D721Med (cell line): ENCODE measurements around the gene PAX5.

ENCODE experiments used
- DNase-seq: peaks from one replicate; pipeline ENCODE4 v3.0.0; 2011; ENCODE audit warnings: low spot score; ENCODE audit not compliant: insufficient read length
- FAIRE-seq: peaks from 2 replicates; lab custom pipeline; 2011; peaks lifted over from hg19 to GRCh38; lab: Jason Lieb, UNC
- TF ChIP-seq, protein P1 (sequence below): IDR thresholded peaks from 2 replicates; pipeline ENCODE4 v1.5.1; 2012; ENCODE audit warnings: mild to moderate bottlenecking, control low read depth; ENCODE audit not compliant: insufficient read depth; ENCODE audit errors: missing control alignments

The PAX5 gene

DNA sequence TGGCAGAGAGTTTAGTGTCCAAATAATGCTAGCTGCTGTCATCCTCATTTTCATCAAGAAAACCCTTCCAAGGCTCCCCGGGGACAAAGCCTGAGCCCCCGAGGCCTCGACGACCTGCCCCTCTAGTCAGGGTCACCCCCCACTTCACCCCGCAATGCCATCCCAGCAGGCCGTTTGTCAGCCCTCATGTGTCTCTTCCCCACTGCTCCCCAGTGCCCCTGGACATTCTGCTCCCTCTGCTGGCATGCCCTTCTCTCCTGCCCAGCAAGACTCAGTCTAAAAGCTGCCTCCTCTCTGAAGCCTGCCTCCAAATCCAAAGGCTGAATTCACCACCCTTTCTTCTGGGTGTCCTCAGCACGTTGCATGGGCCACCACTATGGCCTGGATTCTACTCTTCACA lies 59.3 kb downstream of the PAX5 start:
- DNase-seq (no peak), FAIRE-seq (no peak)
- TF ChIP-seq, protein P1, sequence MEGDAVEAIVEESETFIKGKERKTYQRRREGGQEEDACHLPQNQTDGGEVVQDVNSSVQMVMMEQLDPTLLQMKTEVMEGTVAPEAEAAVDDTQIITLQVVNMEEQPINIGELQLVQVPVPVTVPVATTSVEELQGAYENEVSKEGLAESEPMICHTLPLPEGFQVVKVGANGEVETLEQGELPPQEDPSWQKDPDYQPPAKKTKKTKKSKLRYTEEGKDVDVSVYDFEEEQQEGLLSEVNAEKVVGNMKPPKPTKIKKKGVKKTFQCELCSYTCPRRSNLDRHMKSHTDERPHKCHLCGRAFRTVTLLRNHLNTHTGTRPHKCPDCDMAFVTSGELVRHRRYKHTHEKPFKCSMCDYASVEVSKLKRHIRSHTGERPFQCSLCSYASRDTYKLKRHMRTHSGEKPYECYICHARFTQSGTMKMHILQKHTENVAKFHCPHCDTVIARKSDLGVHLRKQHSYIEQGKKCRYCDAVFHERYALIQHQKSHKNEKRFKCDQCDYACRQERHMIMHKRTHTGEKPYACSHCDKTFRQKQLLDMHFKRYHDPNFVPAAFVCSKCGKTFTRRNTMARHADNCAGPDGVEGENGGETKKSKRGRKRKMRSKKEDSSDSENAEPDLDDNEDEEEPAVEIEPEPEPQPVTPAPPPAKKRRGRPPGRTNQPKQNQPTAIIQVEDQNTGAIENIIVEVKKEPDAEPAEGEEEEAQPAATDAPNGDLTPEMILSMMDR, result no peak

DNA sequence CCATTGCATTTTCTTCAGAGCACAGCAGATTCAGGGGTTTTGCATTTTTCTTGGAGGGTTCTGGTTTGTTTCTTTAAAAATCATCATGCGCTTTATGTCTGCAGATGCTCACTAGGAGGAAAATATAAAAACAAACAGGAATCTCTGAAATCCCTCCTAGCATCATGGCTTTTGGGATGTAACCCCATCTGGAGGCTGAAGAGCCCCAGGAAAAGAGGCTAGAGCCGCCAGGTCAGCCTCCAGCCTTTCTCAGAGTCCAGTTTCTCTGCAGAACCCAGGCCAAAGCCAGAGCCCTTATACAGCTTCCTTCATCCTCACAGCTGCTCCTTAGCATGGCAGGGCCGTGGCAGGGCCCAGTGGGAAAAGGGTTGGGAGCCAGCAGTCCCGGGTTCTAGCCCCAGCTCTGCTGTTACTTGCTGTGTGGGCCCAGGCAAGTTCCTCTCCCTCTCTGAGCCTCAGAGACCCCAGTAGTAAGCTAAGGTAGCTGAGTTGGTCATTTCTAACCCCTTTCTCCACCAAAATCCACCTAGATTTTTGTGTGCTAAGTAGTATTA lies 62.1 kb downstream of the PAX5 start:
- TF ChIP-seq, protein P1, result no peak
- no peak for DNase-seq
- no peak for FAIRE-seq

DNA sequence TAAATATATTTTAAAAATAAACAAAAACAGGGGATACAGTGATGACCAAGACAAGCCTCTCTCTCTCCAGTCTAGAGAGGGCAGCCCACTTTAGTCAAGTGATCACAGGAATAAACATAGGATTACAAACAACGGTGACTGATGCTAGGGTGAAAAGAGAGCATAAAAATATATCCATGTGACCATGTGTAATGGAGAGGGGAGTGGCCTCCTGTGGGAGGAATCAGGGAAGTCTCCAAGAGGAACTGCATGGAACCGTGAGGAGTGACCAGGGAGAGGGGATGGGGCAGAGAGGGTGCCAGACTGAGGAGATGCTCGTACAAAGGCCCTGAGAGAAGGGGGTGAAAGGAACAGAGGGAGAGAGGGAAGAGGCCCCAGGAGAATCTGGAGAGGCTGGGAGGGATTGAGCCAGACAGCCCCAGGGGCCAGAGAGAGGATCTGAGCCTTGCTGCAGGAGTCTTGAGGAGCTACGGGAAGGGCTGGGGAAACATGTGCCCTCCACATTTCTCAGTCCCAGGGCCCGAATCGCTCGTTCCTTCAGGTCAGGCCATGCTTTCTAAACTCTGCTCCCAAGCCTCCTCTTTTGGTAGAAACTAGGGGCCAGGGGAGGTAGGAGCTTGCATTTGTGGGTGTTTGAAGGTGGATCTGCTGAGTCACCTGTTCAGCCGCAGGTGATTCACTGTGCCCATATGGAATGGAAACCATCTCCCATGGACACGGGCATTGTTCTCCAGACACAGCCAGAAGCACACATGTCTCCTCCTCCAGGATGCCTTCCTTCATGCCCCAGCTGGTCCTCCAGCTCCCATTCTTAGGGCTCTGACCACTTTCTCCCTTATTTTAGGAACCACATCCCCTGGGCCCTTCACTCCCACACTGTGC lies 63.8 kb downstream of the PAX5 start:
- FAIRE-seq (no peak), DNase-seq (no peak)
- TF ChIP-seq, protein P1, result no peak

DNA sequence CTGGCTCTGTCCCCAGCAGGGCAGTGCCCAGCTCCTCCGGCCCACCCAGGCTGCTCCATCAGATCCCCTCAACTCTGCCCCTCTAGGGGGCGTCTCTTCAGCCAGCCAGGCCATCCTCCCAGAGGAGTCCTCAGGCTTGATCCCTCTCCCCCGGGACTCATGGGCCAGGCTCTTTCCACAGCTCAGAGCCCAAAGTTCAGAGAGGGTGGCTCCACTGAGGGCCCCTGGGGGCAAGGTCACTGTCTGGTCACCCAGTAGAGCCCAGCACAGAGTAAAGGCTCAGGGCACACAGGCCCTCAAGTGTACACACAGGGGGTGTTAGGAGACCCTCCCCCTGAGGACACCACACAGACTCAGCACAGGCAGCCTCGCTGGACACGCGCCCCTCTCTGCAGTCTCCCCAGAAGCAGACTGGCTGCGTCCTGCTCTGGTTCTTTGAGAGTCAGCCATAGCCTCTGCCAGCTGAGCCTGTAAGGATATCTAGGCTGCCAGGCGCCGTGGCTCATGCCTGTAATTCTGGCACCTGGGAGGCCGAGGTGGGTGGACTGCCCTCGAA lies 64.8 kb downstream of the PAX5 start:
- FAIRE-seq (no peak), DNase-seq (no peak)
- TF ChIP-seq, protein P1, result no peak

DNA sequence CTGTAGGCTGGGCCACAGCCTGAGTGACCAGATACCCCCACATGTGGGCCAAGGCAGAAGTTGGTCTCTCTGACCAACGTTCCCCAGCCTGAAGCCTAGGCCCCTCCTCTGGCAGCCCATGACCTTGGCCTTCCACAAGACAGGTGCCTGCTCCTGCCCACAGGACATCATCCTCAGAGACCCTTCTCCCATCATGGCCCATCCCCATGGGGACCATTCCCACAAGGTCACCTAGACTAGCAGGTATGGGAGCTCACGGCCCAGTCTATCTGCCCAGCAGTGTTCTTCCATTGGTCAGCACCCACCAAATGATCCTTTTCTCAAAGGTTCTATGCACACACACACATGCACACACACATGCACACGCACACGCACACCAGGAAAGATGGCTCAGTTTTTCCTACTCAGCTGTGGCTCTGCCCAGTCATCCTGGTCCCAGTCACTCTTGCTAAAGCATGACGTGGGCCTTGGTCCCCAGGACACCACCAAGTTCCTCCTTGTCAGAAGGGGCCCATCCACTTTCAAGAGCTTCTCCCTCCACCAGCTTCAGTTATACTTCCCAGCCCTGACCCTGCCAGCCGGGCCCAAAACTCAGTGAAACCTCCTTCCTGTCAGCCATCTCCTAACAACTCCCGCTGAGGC lies 65.4 kb downstream of the PAX5 start:
- FAIRE-seq (no peak), DNase-seq (no peak)
- TF ChIP-seq, protein P1, result no peak

DNA sequence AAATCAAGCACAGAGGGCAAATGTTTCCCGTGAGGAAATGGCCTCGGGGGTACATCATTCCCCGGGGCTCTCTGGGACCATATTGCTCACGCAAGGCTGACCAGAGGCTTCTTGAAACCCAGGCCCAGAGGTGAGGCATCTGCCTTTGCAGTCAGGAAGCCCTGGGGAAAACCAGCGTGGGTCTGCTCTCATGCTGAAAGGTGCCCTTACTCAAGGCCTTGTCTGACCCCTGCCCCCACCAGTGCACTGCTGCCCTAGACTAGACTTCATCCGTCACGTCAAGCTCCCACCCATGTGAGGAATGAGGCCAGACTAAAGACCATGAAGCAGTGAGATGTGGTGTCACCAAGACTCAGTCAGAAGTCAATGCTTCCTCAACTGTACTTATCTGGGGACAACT lies 66.1 kb downstream of the PAX5 start:
- DNase-seq (no peak), FAIRE-seq (no peak)
- TF ChIP-seq, protein P1, result no peak
